Measurements from ENCODE around the gene EIF2AK2.

DNA sequence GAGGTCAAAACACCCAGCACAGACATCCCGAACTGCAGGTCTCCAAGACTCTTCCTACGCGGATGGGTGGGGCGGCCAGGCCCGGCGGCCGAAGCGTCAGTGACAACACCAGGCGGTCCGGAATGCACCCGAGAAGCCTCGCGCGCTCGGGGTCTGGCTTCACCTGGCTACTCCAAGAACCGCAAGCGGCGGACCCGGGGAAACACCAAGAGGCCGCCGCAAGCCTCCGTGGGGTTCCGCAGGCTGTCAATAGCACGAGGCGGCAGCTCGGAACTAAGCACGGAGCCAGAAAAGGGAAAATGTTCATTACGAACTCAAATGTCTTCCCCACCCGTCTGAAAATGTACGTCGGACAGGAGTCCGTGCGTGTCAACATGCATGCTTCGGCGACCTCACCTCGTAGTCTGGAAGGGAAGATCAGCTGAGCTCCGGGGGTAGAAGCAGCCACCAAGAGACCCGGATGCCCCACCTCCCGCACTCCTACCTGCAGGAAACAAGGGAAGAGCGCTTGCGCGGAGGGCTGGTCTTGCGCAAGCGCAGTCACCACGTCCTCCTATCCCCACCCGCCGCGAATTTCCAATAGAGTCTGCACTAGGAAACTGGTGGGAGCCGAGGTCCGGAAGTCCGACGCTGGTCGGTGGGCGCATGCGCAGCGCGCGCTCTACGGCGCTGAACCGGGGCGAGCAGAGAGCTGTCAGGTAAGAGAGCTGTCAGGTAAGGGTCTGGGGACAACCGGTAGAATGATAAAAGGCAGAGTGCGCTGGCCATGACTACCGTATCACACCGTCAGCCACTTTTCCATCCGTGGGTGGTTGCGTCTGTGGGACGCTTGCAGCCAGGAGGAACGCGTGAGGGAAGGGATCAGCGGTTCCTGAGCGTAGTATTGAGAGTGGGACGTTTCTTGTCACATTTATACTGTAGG lies 72.6 kb downstream of the EIF2AK2 start, which contains the start of the genes GPATCH11 and HEATR5B:
- peak; percentile 46 to 85 (median 69) for TF ChIP-seq POLR2AphosphoS5 (IDR thresholded peaks at IDR 0.05)
- TF ChIP-seq, protein P1, sequence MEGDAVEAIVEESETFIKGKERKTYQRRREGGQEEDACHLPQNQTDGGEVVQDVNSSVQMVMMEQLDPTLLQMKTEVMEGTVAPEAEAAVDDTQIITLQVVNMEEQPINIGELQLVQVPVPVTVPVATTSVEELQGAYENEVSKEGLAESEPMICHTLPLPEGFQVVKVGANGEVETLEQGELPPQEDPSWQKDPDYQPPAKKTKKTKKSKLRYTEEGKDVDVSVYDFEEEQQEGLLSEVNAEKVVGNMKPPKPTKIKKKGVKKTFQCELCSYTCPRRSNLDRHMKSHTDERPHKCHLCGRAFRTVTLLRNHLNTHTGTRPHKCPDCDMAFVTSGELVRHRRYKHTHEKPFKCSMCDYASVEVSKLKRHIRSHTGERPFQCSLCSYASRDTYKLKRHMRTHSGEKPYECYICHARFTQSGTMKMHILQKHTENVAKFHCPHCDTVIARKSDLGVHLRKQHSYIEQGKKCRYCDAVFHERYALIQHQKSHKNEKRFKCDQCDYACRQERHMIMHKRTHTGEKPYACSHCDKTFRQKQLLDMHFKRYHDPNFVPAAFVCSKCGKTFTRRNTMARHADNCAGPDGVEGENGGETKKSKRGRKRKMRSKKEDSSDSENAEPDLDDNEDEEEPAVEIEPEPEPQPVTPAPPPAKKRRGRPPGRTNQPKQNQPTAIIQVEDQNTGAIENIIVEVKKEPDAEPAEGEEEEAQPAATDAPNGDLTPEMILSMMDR (IDR thresholded peaks at IDR 0.05): no peak
- no peak for TF ChIP-seq EP300 (IDR thresholded peaks at IDR 0.05)
- peak in 1 of 4 donors; percentile 33 for TF ChIP-seq POLR2A (IDR thresholded peaks at IDR 0.05)

Measured in stomach (tissue), 4 donors.